HG03095 (cell line): Measurements from ENCODE around the gene APOL3.
"Not testable (repeated sequence)": the region's sequence is repeated elsewhere in the genome, so short reads cannot be mapped to it uniquely, and the experiment has no call there.

Experiments used
- ATAC-seq: cut with Tn5 transposase; IDR thresholded peaks from one replicate; pipeline ENCODE4 v1.9.1; 2021; ENCODE audit warnings: moderate library complexity; ENCODE audit not compliant: unreplicated experiment

APOL3 gene

GRCh38 chr22:36136988-36137387 is 23.6 kb downstream of the APOL3 start:
- no peak for ATAC-seq

GRCh38 chr22:36136475-36136874 is 24.1 kb downstream of the APOL3 start:
- ATAC-seq = no peak

- no peak for ATAC-seq
Observed at GRCh38 chr22:36135306-36135980, 25.1 kb downstream of the APOL3 start.

GRCh38 chr22:36134182-36134581 is 26.4 kb downstream of the APOL3 start:
- ATAC-seq = no peak

- ATAC-seq = no peak
Observed at GRCh38 chr22:36131907-36132306, 28.6 kb downstream of the APOL3 start.

- no peak for ATAC-seq
Observed at GRCh38 chr22:36129486-36130388, 30.8 kb downstream of the APOL3 start.

GRCh38 chr22:36129071-36129470 is 31.5 kb downstream of the APOL3 start:
- no peak for ATAC-seq

- no peak for ATAC-seq
Observed at GRCh38 chr22:36125994-36126531, 34.5 kb downstream of the APOL3 start.

GRCh38 chr22:36125434-36125833 is 35.1 kb downstream of the APOL3 start:
- ATAC-seq = no peak

- ATAC-seq = no peak
Observed at GRCh38 chr22:36124666-36125065, 35.9 kb downstream of the APOL3 start.

- ATAC-seq = peak; percentile 65
Observed at GRCh38 chr22:36123673-36124630, 36.6 kb downstream of the APOL3 start.

- ATAC-seq = not testable (repeated sequence)
Observed at GRCh38 chr22:36120621-36121351, 39.8 kb downstream of the APOL3 start.

- ATAC-seq = no peak
Observed at GRCh38 chr22:36117053-36117554, 43.5 kb downstream of the APOL3 start.

GRCh38 chr22:36116127-36116526 is 44.4 kb downstream of the APOL3 start:
- ATAC-seq = no peak

- no peak for ATAC-seq
Observed at GRCh38 chr22:36113121-36113520, 47.4 kb downstream of the APOL3 start.

- ATAC-seq = no peak
Observed at GRCh38 chr22:36111316-36111715, 49.2 kb downstream of the APOL3 start.

GRCh38 chr22:36110306-36110881 is 50.2 kb downstream of the APOL3 start:
- no peak for ATAC-seq

GRCh38 chr22:36107436-36107835 is 53.1 kb downstream of the APOL3 start:
- ATAC-seq = no peak

- ATAC-seq = no peak
Observed at GRCh38 chr22:36106910-36107309, 53.6 kb downstream of the APOL3 start.

- no peak for ATAC-seq
Observed at GRCh38 chr22:36104988-36105387, 55.6 kb downstream of the APOL3 start.
